NB4 (cell line): Measurements from ENCODE around the gene SRY.

Source experiments
- MYC ChIP-seq: IDR thresholded peaks from 2 replicates; pipeline ENCODE4 v1.6.1; 2011; ENCODE audit warnings: low read depth, low read length
- POLR2A ChIP-seq: IDR thresholded peaks from 2 replicates; pipeline ENCODE4 v1.6.1; 2011; ENCODE audit warnings: mild to moderate bottlenecking; ENCODE audit not compliant: insufficient read length; ENCODE audit errors: extremely low read depth
- TF ChIP-seq, protein P1 (sequence below): IDR thresholded peaks from one replicate; pipeline ENCODE4 v1.5.1; 2012; ENCODE audit warnings: low read depth, low read length
- TF ChIP-seq, protein P2 (sequence below): IDR thresholded peaks from 2 replicates; pipeline ENCODE4 v1.6.1; 2011; ENCODE audit warnings: low read depth, low read length

DNA sequence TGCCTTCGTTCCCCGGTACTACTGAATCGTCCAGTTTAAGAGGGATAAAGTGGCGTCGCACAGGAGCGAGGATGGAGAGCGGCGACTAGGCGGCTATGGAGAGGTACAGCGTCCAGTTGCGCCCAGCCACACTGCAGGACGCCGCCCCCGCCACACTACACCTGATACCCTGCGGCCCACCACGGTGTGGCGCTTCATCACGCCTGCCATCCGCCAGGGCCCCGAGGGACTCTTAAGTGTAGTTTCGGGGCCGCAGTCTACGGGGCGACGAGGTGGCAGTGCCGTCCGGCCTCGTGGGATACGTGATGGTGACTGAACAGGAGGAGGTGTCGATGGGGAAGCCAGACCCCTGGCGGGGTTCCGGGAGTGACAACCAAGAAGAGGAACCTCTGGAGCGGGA lies 2.3 kb upstream of the SRY start:
- TF ChIP-seq, protein P1, sequence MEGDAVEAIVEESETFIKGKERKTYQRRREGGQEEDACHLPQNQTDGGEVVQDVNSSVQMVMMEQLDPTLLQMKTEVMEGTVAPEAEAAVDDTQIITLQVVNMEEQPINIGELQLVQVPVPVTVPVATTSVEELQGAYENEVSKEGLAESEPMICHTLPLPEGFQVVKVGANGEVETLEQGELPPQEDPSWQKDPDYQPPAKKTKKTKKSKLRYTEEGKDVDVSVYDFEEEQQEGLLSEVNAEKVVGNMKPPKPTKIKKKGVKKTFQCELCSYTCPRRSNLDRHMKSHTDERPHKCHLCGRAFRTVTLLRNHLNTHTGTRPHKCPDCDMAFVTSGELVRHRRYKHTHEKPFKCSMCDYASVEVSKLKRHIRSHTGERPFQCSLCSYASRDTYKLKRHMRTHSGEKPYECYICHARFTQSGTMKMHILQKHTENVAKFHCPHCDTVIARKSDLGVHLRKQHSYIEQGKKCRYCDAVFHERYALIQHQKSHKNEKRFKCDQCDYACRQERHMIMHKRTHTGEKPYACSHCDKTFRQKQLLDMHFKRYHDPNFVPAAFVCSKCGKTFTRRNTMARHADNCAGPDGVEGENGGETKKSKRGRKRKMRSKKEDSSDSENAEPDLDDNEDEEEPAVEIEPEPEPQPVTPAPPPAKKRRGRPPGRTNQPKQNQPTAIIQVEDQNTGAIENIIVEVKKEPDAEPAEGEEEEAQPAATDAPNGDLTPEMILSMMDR = no peak
- TF ChIP-seq, protein P2, sequence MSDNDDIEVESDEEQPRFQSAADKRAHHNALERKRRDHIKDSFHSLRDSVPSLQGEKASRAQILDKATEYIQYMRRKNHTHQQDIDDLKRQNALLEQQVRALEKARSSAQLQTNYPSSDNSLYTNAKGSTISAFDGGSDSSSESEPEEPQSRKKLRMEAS = no peak
- TF ChIP-seq POLR2A = no peak
- TF ChIP-seq MYC = no peak
